ENCODE data around the gene HNRNPA1L2. TPM values are rescaled to one million over a fixed set of nuclear protein-coding genes. Genes with fewer than 3 reads are reported as not detected.

The HNRNPA1L2 gene
- polyA plus RNA-seq, 1 experiment, result 5.0 TPM

DNA sequence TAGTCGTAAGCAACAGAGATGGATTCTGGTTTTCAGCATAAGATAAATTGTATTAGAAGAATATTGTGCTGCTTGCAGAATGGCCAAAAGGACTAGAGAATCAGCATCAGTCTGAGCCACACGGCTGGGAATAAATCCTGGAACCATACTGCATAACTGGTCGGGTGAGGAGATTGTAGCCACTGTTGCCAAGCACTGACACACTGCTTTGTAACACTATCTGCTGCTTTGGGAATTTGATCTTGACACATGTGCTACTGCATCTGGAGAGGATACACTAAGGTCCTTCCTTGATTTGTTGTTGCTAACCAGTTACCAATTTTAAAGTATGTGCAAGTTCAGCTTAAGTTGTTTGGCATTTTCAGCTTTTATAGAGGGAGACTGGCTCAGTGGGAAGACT, 1.9 kb downstream of the HNRNPA1L2 start:
- POLR2A ChIA-PET, result no interaction called here
- TF ChIP-seq, protein P1, sequence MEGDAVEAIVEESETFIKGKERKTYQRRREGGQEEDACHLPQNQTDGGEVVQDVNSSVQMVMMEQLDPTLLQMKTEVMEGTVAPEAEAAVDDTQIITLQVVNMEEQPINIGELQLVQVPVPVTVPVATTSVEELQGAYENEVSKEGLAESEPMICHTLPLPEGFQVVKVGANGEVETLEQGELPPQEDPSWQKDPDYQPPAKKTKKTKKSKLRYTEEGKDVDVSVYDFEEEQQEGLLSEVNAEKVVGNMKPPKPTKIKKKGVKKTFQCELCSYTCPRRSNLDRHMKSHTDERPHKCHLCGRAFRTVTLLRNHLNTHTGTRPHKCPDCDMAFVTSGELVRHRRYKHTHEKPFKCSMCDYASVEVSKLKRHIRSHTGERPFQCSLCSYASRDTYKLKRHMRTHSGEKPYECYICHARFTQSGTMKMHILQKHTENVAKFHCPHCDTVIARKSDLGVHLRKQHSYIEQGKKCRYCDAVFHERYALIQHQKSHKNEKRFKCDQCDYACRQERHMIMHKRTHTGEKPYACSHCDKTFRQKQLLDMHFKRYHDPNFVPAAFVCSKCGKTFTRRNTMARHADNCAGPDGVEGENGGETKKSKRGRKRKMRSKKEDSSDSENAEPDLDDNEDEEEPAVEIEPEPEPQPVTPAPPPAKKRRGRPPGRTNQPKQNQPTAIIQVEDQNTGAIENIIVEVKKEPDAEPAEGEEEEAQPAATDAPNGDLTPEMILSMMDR (IDR thresholded peaks at IDR 0.05; ENCODE audit: insufficient read depth, low read depth, low read length), result no peak

DNA sequence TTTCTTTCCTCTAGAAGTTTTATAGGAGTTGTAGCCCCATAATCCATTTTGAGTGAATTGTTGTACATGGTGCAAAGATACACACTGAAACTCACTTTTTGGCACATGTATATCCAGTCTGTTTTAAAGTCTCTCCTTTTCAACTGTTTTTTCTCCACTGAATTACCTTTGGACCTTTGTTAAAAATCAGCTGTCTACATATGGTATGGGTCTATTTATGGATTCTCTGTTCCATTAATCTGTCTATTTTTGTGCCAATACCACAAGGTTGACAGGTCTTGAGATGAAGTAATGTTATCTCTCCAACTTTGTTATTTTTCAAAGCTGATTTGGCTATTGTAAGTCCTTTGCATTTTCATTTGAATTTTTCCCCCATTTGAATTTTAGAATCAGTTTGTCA, 4.7 kb downstream of the HNRNPA1L2 start:
- ChIA-PET POLR2A (no interaction called here), CTCF (no interaction called here)
- Histone ChIP-seq H3K4me3 (ENCODE audit: low read depth, low read length) (no peak overlapping the region), H3K27me3 (ENCODE audit: control insufficient read depth, insufficient read depth, low read length) (no peaks in the 10 kb centered on the region), H3K36me3 (ENCODE audit: control insufficient read depth, insufficient read depth, low read length) (peaks cover 2% of the 10 kb centered on the region; the same call in 1 of the 2 replicates)
- DNase-seq (ENCODE audit: low read depth), result no peak
- TF ChIP-seq, protein P1 (IDR thresholded peaks at IDR 0.05; ENCODE audit: insufficient read depth, low read depth, low read length), result no peak

More for the DNA sequence above, 1.9 kb downstream of the HNRNPA1L2 start:
- H3K4me3 ChIP-seq (ENCODE audit: low read depth, low read length), result no peak overlapping the region
- no peaks in the 10 kb centered on the region for H3K27me3 ChIP-seq (ENCODE audit: control insufficient read depth, insufficient read depth, low read length)
- DNase-seq (ENCODE audit: low read depth), result no peak
- H3K36me3 ChIP-seq (ENCODE audit: control insufficient read depth, insufficient read depth, low read length), result peaks cover 3% of the 10 kb centered on the region
- CTCF ChIA-PET, result no interaction called here

- DNase-seq (ENCODE audit: low read depth), result no peak
- H3K36me3 ChIP-seq (ENCODE audit: control insufficient read depth, insufficient read depth, low read length), result peaks cover 2% of the 10 kb centered on the region; the same call in 1 of the 2 replicates
- TF ChIP-seq, protein P1 (IDR thresholded peaks at IDR 0.05; ENCODE audit: insufficient read depth, low read depth, low read length), result no peak
- peak overlapping the region; percentile 74 for H3K4me3 ChIP-seq (ENCODE audit: low read depth, low read length)
- POLR2A ChIA-PET, result no interaction called here
- H3K27me3 ChIP-seq (ENCODE audit: control insufficient read depth, insufficient read depth, low read length), result no peaks in the 10 kb centered on the region
- CTCF ChIA-PET, result no interaction called here
Observed at GRCh38 chr13:52650731-52651130, 8.5 kb downstream of the HNRNPA1L2 start.

DNA sequence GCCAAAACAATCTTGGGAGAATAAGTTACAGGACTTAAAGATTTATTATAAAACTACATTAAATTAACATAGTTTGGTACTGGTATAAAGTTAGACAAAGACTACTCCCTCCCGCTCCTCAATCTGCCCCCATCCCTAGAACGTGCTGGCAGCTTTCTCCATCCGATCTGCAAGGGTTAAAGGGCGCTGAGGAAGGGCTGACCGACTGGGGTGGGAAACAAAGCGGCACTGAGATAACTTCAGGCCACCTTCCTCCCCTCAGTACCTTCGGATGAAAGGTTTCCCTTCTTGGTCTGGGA, 9.6 kb downstream of the HNRNPA1L2 start:
- Histone ChIP-seq H3K4me3 (ENCODE audit: low read depth, low read length) (peak overlapping the region; percentile 74), H3K36me3 (ENCODE audit: control insufficient read depth, insufficient read depth, low read length) (peaks cover 2% of the 10 kb centered on the region; the same call in 1 of the 2 replicates), H3K27me3 (ENCODE audit: control insufficient read depth, insufficient read depth, low read length) (no peaks in the 10 kb centered on the region)
- POLR2A ChIA-PET, result interaction anchor here (2.4 kb wide), 1 partner anchor 34 kb away, joined by 12 read pairs; no protein-coding TSS in a partner anchor
- DNase-seq (ENCODE audit: low read depth), result no peak
- TF ChIP-seq, protein P1 (IDR thresholded peaks at IDR 0.05; ENCODE audit: insufficient read depth, low read depth, low read length), result no peak
- CTCF ChIA-PET, result interaction anchor here (0.7 to 2.5 kb wide), 3 partner anchors 35 to 316 kb away, joined by 3 to 11 read pairs (median 3); no protein-coding TSS in a partner anchor

DNA sequence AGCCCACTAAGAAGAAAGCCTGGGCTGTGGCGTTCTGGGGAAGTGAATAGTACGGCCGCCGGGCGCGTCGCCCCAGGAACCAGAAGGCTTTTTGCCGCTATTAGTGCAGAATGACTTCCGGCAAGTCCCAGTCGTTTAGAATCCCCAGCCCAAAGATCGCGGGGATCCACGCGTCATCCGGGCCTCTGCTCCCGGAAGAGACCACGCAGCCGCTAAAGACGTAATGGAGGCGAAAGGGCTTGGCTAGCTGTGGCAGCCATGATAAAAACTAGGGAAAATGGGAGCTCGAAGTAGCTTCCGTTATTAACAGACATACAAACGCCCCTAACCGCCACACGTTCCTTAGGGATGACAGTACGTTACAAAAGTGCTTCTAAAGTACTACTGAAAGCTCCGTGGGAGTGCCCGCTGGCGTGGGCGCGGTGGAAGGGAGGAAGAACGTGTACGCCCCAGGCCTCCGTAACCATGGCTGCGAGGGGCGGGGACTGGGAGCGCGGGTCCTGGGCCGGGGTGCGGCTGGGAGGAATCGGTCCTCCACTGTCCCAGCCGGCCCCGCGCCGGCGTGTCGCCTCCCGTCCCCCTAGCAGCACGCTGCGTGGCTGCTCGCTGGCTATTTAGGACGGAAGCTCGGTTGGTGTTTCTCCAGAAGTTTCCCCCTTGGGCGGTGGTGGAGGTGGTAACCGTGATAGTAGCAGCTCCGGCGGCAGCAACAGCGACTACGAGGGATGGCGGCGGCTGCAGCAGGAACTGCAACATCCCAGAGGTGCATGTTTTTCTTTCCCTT, 10.2 kb downstream of the HNRNPA1L2 start, which contains the start of gene SUGT1:
Gene SUGT1 (plus strand): TSS at position 641 of the 784 bp plus-strand sequence. CDS start 85 bp downstream, at position 726.
- Histone ChIP-seq H3K27me3 (ENCODE audit: control insufficient read depth, insufficient read depth, low read length) (no peaks in the 10 kb centered on the region), H3K36me3 (ENCODE audit: control insufficient read depth, insufficient read depth, low read length) (peaks cover 2% of the 10 kb centered on the region; the same call in 1 of the 2 replicates), H3K4me3 (ENCODE audit: low read depth, low read length) (peak within 1 kb of the TSS; percentile 74)
- DNase-seq (ENCODE audit: low read depth), result peak; percentile 88
- ChIA-PET CTCF (interaction anchor here (0.6 to 2.5 kb wide), 13 partner anchors 11 to 722 kb away, joined by 3 to 33 read pairs (median 3); no protein-coding TSS in a partner anchor), POLR2A (interaction anchor here (0.6 to 2.4 kb wide), 4 partner anchors 13 to 53 kb away, joined by 4 to 12 read pairs (median 11); no protein-coding TSS in a partner anchor)
- TF ChIP-seq, protein P1 (IDR thresholded peaks at IDR 0.05; ENCODE audit: insufficient read depth, low read depth, low read length), result peak; percentile 75
